Keratinocyte (primary cell): ENCODE data around the gene HIRA. TPM values are rescaled to one million over a fixed set of nuclear protein-coding genes. Genes with fewer than 3 reads are reported as not detected.

ENCODE experiments used
- DNase-seq: peaks from one replicate; pipeline ENCODE4 v3.0.0-alpha.2; 2011; ENCODE audit warnings: low read depth, missing footprints, low spot score
- FAIRE-seq: peaks from 2 replicates; lab custom pipeline; 2011; peaks lifted over from hg19 to GRCh38; lab: Jason Lieb, UNC
- H2AFZ ChIP-seq: 2 replicates; pipeline ENCODE4 v1.6.0; 2012; ENCODE audit warnings: low read length, control low read depth, inconsistent platforms; ENCODE audit not compliant: control insufficient read depth
- H3K27ac ChIP-seq: 2 replicates; pipeline ENCODE4 v1.5.1; 2011; ENCODE audit warnings: low read length; ENCODE audit not compliant: control insufficient read depth, insufficient read depth
- H3K27me3 ChIP-seq: 3 replicates; pipeline ENCODE4 v1.6.0; 2011; ENCODE audit warnings: low read length; ENCODE audit not compliant: control insufficient read depth, insufficient read depth; ENCODE audit errors: extremely low read depth
- H3K36me3 ChIP-seq, 2 experiments: 2 replicates in 1 of 2; 3 replicates in 1 of 2; pipeline ENCODE4 v1.5.1; 2011; ENCODE audit warnings: low read length in 2 of 2, mild to moderate bottlenecking in 1 of 2; ENCODE audit not compliant: control insufficient read depth in 2 of 2, insufficient read depth in 2 of 2; ENCODE audit errors: extremely low read depth in 1 of 2
- H3K4me1 ChIP-seq: 3 replicates; pipeline ENCODE4 v1.5.1; 2011; ENCODE audit warnings: low read length; ENCODE audit not compliant: control insufficient read depth, insufficient read depth; ENCODE audit errors: extremely low read depth
- H3K4me2 ChIP-seq: 3 replicates; pipeline ENCODE4 v1.6.0; 2011; ENCODE audit warnings: low read depth, low read length; ENCODE audit not compliant: control insufficient read depth, insufficient read depth; ENCODE audit errors: extremely low read depth
- H3K4me3 ChIP-seq, 3 experiments: fragments of 200-600 bp in 1 of 3; sonication (generic) in 1 of 3; 2 replicates in 2 of 3; 3 replicates in 1 of 3; pipeline ENCODE4 v1.5.1; 2011 to 2016; ENCODE audit warnings: low read length in 3 of 3, mild to moderate bottlenecking in 3 of 3, control low read depth in 2 of 3, inconsistent platforms in 1 of 3, low read depth in 1 of 3, mixed read lengths in 1 of 3, mixed run types in 1 of 3, moderate library complexity in 1 of 3; ENCODE audit not compliant: control insufficient read depth in 2 of 3, insufficient read depth in 2 of 3; ENCODE audit errors: extremely low read depth in 1 of 3
- H3K79me2 ChIP-seq: 2 replicates; pipeline ENCODE4 v1.6.0; 2012; ENCODE audit warnings: low read length; ENCODE audit not compliant: control insufficient read depth, insufficient read depth
- H3K9ac ChIP-seq: 3 replicates; pipeline ENCODE4 v1.6.0; 2011; ENCODE audit warnings: low read length; ENCODE audit not compliant: control insufficient read depth, insufficient read depth; ENCODE audit errors: extremely low read depth
- H3K9me1 ChIP-seq: 3 replicates; pipeline ENCODE4 v1.6.0; 2011; ENCODE audit warnings: low read length; ENCODE audit not compliant: control insufficient read depth, insufficient read depth; ENCODE audit errors: extremely low read depth
- H3K9me3 ChIP-seq: 2 replicates; pipeline ENCODE4 v1.5.1; 2012; ENCODE audit warnings: low read depth, low read length; ENCODE audit not compliant: control insufficient read depth
- H4K20me1 ChIP-seq: 3 replicates; pipeline ENCODE4 v1.6.0; 2011; ENCODE audit warnings: low read length; ENCODE audit not compliant: control insufficient read depth, insufficient read depth; ENCODE audit errors: extremely low read depth
- EZH2 ChIP-seq: IDR thresholded peaks from one replicate; pipeline ENCODE4 v1.6.1; 2012; ENCODE audit warnings: inconsistent platforms, mild to moderate bottlenecking, low read length, moderate library complexity
- dilution Hi-C: fragments of 300-500 bp; cut with MboI; formaldehyde crosslinking; loops from one replicate; pipeline ENCODE4 v1.7.0; 2020; ENCODE audit warnings: low sequenced_read_pairs; ENCODE audit not compliant: extremely low pct_ligation_motif_present
- polyA plus RNA-seq, 5 experiments: library from polyadenylated mRNA; depleted of rRNA in 3 of 5; stranded (reverse) in 3 of 5; stranded (forward) in 1 of 5; unstranded in 1 of 5; fragments of >200 nt; gene quantifications; 1 replicate in 1 of 5; 2 replicates in 3 of 5; 3 replicates in 1 of 5; pipeline versions ENCODE4 v1.2.1 to v1.2.3, GENCODE V29; 2011 to 2012; ENCODE audit warnings: missing spikeins in 2 of 5, low read depth in 1 of 5, low replicate concordance in 1 of 5
- TF ChIP-seq, protein P1 (sequence below), 3 experiments: IDR thresholded peaks in 1 of 3; conservative IDR thresholded peaks in 1 of 3; optimal IDR thresholded peaks in 1 of 3; 2 replicates in 2 of 3; 3 replicates in 1 of 3; pipeline versions ENCODE3 to v1.5.1; 2011; ENCODE audit warnings: low read length in 3 of 3, mild to moderate bottlenecking in 3 of 3, moderate library complexity in 2 of 3, control low read depth in 1 of 3, inconsistent platforms in 1 of 3; ENCODE audit not compliant: insufficient read depth in 2 of 3; ENCODE audit errors: extremely low read depth in 1 of 3

HIRA gene
- polyA plus RNA-seq, 1 donor (not counting 4 experiments of a cell fraction or from before 2014, with no cell fraction given): 16.7 TPM

DNA sequence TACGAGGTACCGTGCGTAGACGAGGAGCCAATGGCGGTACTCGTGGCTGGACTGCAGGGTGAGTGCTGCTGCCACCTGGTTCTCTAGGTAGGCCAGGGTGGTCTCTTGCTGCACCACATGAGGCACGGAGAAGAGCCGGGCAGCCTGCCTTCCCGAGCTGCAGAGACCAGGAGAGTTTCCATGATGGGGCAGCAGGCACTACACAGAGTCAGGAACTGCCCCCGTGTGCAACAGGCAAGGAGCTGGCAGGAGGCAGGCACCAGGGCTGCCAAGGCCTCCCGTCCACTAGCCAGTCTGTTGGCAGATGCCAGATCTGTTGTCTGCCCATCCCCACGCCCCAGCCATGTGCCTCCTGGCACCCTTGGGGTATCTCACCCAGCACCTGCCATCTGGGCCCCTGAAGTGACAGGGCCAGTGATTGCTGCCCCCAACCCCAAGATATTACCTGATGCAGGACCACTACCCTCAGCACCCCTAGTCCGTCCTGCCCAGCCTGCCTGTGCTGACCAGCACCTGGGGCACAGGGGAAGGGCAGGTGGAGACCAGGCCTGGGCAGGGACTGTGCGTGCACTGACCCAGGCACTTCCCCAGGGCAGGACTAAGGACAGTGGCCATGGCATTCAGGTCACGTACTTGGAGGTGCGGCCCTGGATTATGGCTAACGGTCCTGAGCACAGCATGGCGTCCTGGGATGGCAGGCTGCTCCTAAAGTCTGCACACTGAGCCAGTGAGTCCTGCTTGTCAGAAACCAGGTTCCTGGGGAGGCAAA is 78.0 kb downstream of the HIRA start:
- H4K20me1 ChIP-seq: no peaks in the 10 kb centered on the region
- no peaks in the 10 kb centered on the region for H3K4me1 ChIP-seq
- no peaks in the 10 kb centered on the region for H3K9me1 ChIP-seq
- no peaks in the 10 kb centered on the region for H3K27me3 ChIP-seq
- FAIRE-seq: no peak
- no peak overlapping the region for H3K4me3 ChIP-seq
- H3K27ac ChIP-seq: no peak overlapping the region
- DNase-seq: no peak
- no peak for TF ChIP-seq EZH2
- TF ChIP-seq, protein P1, sequence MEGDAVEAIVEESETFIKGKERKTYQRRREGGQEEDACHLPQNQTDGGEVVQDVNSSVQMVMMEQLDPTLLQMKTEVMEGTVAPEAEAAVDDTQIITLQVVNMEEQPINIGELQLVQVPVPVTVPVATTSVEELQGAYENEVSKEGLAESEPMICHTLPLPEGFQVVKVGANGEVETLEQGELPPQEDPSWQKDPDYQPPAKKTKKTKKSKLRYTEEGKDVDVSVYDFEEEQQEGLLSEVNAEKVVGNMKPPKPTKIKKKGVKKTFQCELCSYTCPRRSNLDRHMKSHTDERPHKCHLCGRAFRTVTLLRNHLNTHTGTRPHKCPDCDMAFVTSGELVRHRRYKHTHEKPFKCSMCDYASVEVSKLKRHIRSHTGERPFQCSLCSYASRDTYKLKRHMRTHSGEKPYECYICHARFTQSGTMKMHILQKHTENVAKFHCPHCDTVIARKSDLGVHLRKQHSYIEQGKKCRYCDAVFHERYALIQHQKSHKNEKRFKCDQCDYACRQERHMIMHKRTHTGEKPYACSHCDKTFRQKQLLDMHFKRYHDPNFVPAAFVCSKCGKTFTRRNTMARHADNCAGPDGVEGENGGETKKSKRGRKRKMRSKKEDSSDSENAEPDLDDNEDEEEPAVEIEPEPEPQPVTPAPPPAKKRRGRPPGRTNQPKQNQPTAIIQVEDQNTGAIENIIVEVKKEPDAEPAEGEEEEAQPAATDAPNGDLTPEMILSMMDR (optimal IDR thresholded peaks at IDR 0.05 in 1 of 3, IDR thresholded peaks at IDR 0.05 in 1 of 3, conservative IDR thresholded peaks at IDR 0.05 in 1 of 3; ENCODE audit: extremely low read depth in 1 of 3, insufficient read depth in 2 of 3, low read length in 3 of 3): no peak
- no peak overlapping the region for H3K4me2 ChIP-seq
- H3K9me3 ChIP-seq: no peaks in the 10 kb centered on the region
- no peak overlapping the region for H2AFZ ChIP-seq
- dilution Hi-C loops: no loop called here
- H3K79me2 ChIP-seq: no peaks in the 10 kb centered on the region
- peaks cover 40 to 62% of the 10 kb centered on the region in 2 experiments for H3K36me3 ChIP-seq
- H3K9ac ChIP-seq: no peak overlapping the region

DNA sequence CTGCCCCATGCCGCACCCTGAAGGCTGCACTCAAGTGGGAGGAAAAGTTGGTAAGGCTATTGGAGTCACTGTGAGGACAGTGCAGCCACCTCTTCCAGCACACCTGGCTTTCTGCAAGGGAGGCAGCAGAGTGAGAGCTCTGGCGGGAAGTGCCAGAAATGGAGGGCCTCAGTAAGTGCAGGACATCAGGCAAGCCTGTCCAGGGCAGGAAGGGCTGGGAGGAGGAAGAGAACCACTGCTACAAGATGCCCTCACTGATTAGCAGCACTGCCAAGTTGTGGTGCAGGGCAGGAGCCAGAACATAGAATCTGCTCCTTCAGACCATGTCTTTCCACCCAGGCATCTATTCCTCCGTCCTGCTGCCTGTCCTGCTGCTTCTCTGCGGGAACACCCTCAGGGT is 78.8 kb downstream of the HIRA start:
- Histone ChIP-seq H3K36me3 (peaks cover 40 to 60% of the 10 kb centered on the region in 2 experiments), H3K9me1 (no peaks in the 10 kb centered on the region), H3K27me3 (no peaks in the 10 kb centered on the region), H3K9me3 (no peaks in the 10 kb centered on the region), H3K27ac (no peak overlapping the region), H2AFZ (no peak overlapping the region), H3K4me3 (no peak overlapping the region), H3K4me2 (no peak overlapping the region), H3K79me2 (no peaks in the 10 kb centered on the region), H4K20me1 (no peaks in the 10 kb centered on the region), H3K4me1 (no peaks in the 10 kb centered on the region), H3K9ac (no peak overlapping the region)
- FAIRE-seq: no peak
- DNase-seq: no peak
- dilution Hi-C loops: no loop called here
- TF ChIP-seq EZH2: no peak
- TF ChIP-seq, protein P1 (optimal IDR thresholded peaks at IDR 0.05 in 1 of 3, IDR thresholded peaks at IDR 0.05 in 1 of 3, conservative IDR thresholded peaks at IDR 0.05 in 1 of 3; ENCODE audit: extremely low read depth in 1 of 3, insufficient read depth in 2 of 3, low read length in 3 of 3): no peak
